ENCODE results near the gene C9orf85. TPM values are rescaled to one million over a fixed set of nuclear protein-coding genes. Genes with fewer than 3 reads are reported as not detected.

Gene C9orf85
- total and polyA plus RNA-seq, 10 of the 15 experiments (the other 5 are each of a cell fraction or from before 2014, with no cell fraction given) = 9.1 to 22.6 (median 16.4) TPM

- intact Hi-C loops (cut with micrococcal nuclease; ENCODE audit: unreplicated experiment) = no loop called here
- Histone ChIP-seq H3K79me2 (ENCODE audit: control insufficient read depth, insufficient read depth, low read length) (peaks cover 6% of the 10 kb centered on the region), H3K9ac (ENCODE audit: control insufficient read depth, insufficient read depth, low read length) (no peak overlapping the region), H3K4me1 (ENCODE audit: control insufficient read depth, insufficient read depth, low read length) (no peaks in the 10 kb centered on the region), H2AFZ (ENCODE audit: control insufficient read depth, low read depth, low read length) (no peak overlapping the region), H3K9me3 (replicated peaks; ENCODE audit: control insufficient read depth, insufficient read depth, low read length) (no peaks in the 10 kb centered on the region; the same call in 2 of the 3 replicates), H3K4me3 (no peak overlapping the region), H3K4me2 (ENCODE audit: control insufficient read depth, insufficient read depth) (no peak overlapping the region), H4K20me1 (ENCODE audit: control insufficient read depth, insufficient read depth) (no peaks in the 10 kb centered on the region), H3K36me3 (ENCODE audit: control insufficient read depth in 2 of 2, insufficient read depth in 2 of 2, low read length in 1 of 2) (no peaks in the 10 kb centered on the region), H3K27me3 (replicated peaks in 1 of 2; ENCODE audit: control insufficient read depth in 2 of 2, insufficient read depth in 2 of 2, low read length in 1 of 2) (no peaks in the 10 kb centered on the region), H3K27ac (ENCODE audit: control insufficient read depth, insufficient read depth) (no peak overlapping the region)
- ChIA-PET SMC1A (ENCODE audit: uncharacterized antibody, unreplicated experiment) (interaction anchor here (9.9 kb wide), 1 partner anchor 14 kb away, joined by 77 read pairs; the partner anchor contains the start of genes ABHD17B and C9orf85), CTCF (interaction anchor here (0.7 to 2.0 kb wide), 2 partner anchors 12 to 97 kb away, joined by 4 to 6 read pairs; no protein-coding TSS in a partner anchor), RAD21 (ENCODE audit: unreplicated experiment) (interaction anchor here (0.7 to 0.9 kb wide), 2 partner anchors 15 to 344 kb away, joined by 3 to 5 read pairs; no protein-coding TSS in a partner anchor), POLR2A (interaction anchor here (0.9 kb wide), 1 partner anchor 11 kb away, joined by 4 read pairs; no protein-coding TSS in a partner anchor)
- no peak for FAIRE-seq
- in situ Hi-C loops (cut with MboI) = no loop called here
- DNase-seq (ENCODE audit: low read depth, low spot score) = no peak
- no peak for TF ChIP-seq PKNOX1 (IDR thresholded peaks at IDR 0.05)
- ATAC-seq = no peak
- BruUV-seq (replicated peaks) = no TSS peak
- 100% methylated on average over 1 of the region's 1 CpG for WGBS (ENCODE audit: insufficient coverage, insufficient replicate concordance, low lambda C conversion rate, missing lambda C conversion rate)
Observed at GRCh38 chr9:71928376-71928775, 16.9 kb downstream of the C9orf85 start.

GRCh38 chr9:71928806-71929205 is 17.4 kb downstream of the C9orf85 start:
- RAD21 ChIA-PET (ENCODE audit: unreplicated experiment) = no interaction called here

More at GRCh38 chr9:71928806-71929205, 17.4 kb downstream of the C9orf85 start:
- 93% methylated on average over 2 of the region's 2 CpGs for WGBS (ENCODE audit: insufficient coverage, insufficient replicate concordance, low lambda C conversion rate, missing lambda C conversion rate)
- intact Hi-C loops (cut with micrococcal nuclease; ENCODE audit: unreplicated experiment) (no loop called here), in situ Hi-C loops (cut with MboI) (no loop called here)
- no peak for ATAC-seq
- TF ChIP-seq IRF4 (IDR thresholded peaks at IDR 0.05; ENCODE audit: low read depth, low read length) (no peak), SIN3A (IDR thresholded peaks at IDR 0.05; ENCODE audit: low read depth, low read length) (no peak), RAD51 (IDR thresholded peaks at IDR 0.05) (no peak)
- no peaks in the 10 kb centered on the region for H3K36me3 ChIP-seq (ENCODE audit: control insufficient read depth in 2 of 2, insufficient read depth in 2 of 2, low read length in 1 of 2)
- CTCF ChIA-PET = interaction anchor here (2.0 kb wide), 1 partner anchor 96 kb away, joined by 6 read pairs; no protein-coding TSS in a partner anchor
- no peak overlapping the region for H3K4me2 ChIP-seq (ENCODE audit: control insufficient read depth, insufficient read depth)
- H3K27me3 ChIP-seq (replicated peaks in 1 of 2; ENCODE audit: control insufficient read depth in 2 of 2, insufficient read depth in 2 of 2, low read length in 1 of 2) = no peaks in the 10 kb centered on the region
- POLR2A ChIA-PET = no interaction called here
- BruUV-seq (replicated peaks) = no TSS peak
- H3K9ac ChIP-seq (ENCODE audit: control insufficient read depth, insufficient read depth, low read length) = no peak overlapping the region
- H3K4me1 ChIP-seq (ENCODE audit: control insufficient read depth, insufficient read depth, low read length) = no peaks in the 10 kb centered on the region
- H3K4me3 ChIP-seq = no peak overlapping the region
- no peaks in the 10 kb centered on the region for H4K20me1 ChIP-seq (ENCODE audit: control insufficient read depth, insufficient read depth)
- H3K9me3 ChIP-seq (replicated peaks; ENCODE audit: control insufficient read depth, insufficient read depth, low read length) = no peaks in the 10 kb centered on the region; the same call in 2 of the 3 replicates
- FAIRE-seq = no peak
- peaks cover 6% of the 10 kb centered on the region for H3K79me2 ChIP-seq (ENCODE audit: control insufficient read depth, insufficient read depth, low read length)
- no peak for DNase-seq (ENCODE audit: low read depth, low spot score)
- no peak overlapping the region for H3K27ac ChIP-seq (ENCODE audit: control insufficient read depth, insufficient read depth)
- H2AFZ ChIP-seq (ENCODE audit: control insufficient read depth, low read depth, low read length) = no peak overlapping the region
- SMC1A ChIA-PET (ENCODE audit: uncharacterized antibody, unreplicated experiment) = interaction anchor here (9.9 kb wide), 1 partner anchor 14 kb away, joined by 77 read pairs; the partner anchor contains the start of genes ABHD17B and C9orf85
